ENCODE measurements around the gene ABTB2.

ABTB2 gene

DNA sequence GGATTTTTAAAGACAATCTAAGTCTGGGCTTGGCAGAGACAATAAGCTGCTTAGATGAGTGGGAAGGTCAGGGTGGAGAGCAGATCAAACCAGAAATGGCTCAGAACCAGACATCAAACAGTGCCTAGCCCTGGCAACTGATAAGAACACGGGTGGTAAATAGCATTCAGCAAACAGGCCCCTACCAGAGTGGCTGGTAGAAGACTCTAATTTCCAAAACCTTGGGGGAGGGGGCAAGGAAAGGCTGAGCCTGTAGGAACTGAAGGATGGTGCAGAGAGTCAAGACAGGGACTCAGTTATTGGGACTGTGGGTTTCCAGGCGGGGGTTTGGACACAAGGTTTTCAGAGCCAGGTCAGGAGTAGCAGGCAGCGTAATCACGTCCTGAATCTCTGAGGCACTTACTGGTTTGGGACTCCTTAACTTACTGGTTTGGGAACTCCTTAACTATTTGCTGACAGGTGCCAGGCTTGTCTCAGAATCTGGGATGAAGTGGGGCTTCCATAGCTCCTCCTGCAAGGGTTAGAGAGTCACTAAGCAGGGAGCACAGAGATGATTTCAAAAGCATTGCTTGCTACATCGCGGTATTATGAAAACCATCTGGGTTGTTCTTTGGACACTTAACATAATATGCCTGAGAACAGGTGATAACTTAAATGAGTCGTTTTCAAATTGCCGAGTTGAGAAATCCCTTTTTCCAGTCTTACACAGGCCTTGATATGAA lies 5.7 kb upstream of the ABTB2 start:
- DNase-seq (ENCODE audit: extremely low read depth in 1 of 2, low read depth in 1 of 2): no peak

GRCh38 chr11:34360046-34360445 lies 2.2 kb upstream of the ABTB2 start:
- no peak for DNase-seq (ENCODE audit: extremely low read depth in 1 of 2, low read depth in 1 of 2)

- no peak for DNase-seq (ENCODE audit: extremely low read depth in 1 of 2, low read depth in 1 of 2)
Measured at GRCh38 chr11:34359548-34359891, 1.7 kb upstream of the ABTB2 start.

- peak; percentile 34 to 49 for DNase-seq (ENCODE audit: extremely low read depth in 1 of 2, low read depth in 1 of 2)
Measured at GRCh38 chr11:34358728-34359547, 1.1 kb upstream of the ABTB2 start.

GRCh38 chr11:34358258-34358727 lies 483 bp upstream of the ABTB2 start:
- DNase-seq (ENCODE audit: extremely low read depth in 1 of 2, low read depth in 1 of 2): no peak

GRCh38 chr11:34356913-34357700 lies 703 bp downstream of the ABTB2 start:
- peak in 1 of 2 donors; percentile 8 for DNase-seq (ENCODE audit: extremely low read depth in 1 of 2, low read depth in 1 of 2)

DNA sequence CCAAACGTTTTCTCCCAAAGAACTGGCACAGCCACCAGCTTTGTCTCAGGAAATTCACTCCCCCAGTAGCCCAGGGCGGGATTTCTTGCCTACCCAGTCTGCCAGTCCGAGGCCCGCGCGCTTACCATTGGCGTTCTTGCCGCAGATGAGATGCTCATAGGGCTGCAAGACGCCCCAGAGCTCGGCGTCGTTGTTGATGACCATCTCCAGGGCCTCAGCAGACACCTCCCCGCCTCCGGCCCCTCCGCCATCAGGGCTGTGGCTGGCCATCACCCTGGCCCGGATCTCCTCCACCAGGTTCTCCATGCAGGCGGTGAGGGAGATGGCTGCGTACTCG lies 1.3 kb downstream of the ABTB2 start:
- DNase-seq (ENCODE audit: extremely low read depth in 1 of 2, low read depth in 1 of 2): no peak

- DNase-seq (ENCODE audit: extremely low read depth in 1 of 2, low read depth in 1 of 2): no peak
Measured at GRCh38 chr11:34356130-34356529, 1.7 kb downstream of the ABTB2 start.

- no peak for DNase-seq (ENCODE audit: extremely low read depth in 1 of 2, low read depth in 1 of 2)
Measured at GRCh38 chr11:34355726-34356125, 2.1 kb downstream of the ABTB2 start.

GRCh38 chr11:34354782-34355181 lies 3.0 kb downstream of the ABTB2 start:
- no peak for DNase-seq (ENCODE audit: extremely low read depth in 1 of 2, low read depth in 1 of 2)

DNA sequence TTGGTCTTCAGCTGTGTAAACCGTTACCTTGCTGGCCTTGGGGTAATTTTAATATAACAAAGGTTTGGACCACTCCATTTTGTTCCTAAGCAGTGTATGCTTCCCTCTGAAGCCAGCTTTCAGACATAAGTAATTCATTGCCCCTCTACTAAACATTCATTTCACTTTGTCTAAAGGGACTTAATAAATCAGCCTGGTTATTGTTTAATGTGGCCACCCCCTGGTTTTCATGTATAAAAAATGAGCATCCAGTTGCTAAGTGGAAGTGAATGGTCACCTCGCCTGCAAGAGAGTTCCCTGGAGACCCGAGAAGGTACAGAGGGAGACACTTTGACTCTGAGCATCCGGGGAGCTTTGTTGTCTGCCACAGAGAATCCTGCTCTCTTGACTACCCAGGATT lies 3.9 kb downstream of the ABTB2 start:
- no peak for DNase-seq (ENCODE audit: extremely low read depth in 1 of 2, low read depth in 1 of 2)

GRCh38 chr11:34351687-34352469 lies 5.9 kb downstream of the ABTB2 start:
- DNase-seq (ENCODE audit: extremely low read depth in 1 of 2, low read depth in 1 of 2): no peak

DNA sequence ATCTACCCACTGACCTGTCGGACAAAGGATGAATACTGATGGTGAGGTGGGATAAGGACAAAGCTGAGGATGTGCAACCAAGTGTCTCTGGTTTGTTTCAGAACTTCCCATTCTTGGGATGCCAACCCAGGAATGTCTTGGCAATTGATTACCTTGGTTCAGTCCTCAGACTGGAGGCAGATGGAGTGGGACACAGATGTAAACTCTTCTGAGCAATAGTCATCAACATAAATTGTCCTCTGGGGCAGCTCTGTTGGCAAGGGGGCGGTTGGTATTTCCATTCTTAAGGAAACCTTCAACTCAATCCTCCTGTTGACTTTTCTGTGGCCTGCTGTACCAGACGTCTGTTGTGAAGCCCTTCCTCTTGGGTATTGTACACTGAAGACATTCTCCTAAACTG lies 6.8 kb downstream of the ABTB2 start:
- DNase-seq (ENCODE audit: extremely low read depth in 1 of 2, low read depth in 1 of 2): no peak

DNA sequence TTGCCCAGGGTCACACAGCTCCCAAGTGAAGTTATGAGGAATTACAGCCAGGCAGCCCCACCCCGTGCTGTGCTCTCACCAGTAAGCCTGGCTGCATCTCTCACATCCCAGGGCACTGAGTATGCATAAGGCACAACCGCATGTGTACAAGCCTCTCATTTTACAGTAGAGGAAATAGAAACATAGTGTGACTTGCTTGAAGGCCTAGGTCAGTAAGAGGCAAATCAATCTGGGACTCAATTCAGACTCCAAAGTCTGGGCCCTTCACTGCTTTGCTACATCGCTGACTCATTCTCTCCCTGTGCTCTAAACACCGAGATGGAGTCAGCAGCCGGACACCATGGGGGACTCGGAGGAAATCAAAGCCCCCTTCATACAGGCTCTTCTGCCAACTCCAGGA lies 7.9 kb downstream of the ABTB2 start:
- no peak for DNase-seq (ENCODE audit: extremely low read depth in 1 of 2, low read depth in 1 of 2)

DNA sequence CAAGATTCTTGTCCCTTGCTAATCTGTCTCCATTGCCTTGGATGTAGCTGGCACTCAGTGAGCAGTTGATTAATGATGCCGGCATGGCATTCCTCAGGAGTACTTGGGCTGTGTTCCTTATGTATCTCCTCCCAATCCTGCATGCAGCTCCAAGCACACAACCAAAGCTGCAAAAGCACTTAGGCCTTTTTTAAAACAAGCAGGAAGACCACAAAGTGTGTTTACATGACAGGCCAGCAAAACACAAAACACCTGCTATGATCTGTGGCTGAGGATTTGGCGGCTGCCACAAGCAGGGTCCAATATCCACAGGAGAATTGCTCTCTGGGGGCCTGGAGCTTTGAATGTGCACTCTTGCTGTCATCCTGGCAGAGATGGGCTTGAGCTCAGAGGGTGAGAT lies 8.9 kb downstream of the ABTB2 start:
- DNase-seq (ENCODE audit: extremely low read depth in 1 of 2, low read depth in 1 of 2): no peak

DNA sequence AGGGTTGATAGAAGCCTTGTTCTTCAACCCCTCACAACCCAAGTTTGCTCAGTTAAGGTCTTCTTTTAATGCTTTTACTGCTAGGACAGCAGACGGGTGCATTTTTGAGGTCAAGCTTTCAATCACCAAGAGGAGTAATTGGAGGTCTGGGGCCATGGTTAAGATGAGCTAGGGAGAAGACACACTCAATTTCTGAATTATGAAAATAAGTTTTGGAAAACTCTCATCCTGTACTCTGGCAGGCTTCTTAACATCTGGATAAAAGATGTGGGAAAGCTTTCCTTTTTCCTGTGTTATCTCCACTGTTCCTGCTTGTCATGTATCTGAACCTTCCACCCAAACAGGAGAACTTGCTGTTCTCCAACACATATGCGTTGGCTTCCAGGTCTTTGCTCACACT lies 9.7 kb downstream of the ABTB2 start:
- no peak for DNase-seq (ENCODE audit: extremely low read depth in 1 of 2, low read depth in 1 of 2)

DNA sequence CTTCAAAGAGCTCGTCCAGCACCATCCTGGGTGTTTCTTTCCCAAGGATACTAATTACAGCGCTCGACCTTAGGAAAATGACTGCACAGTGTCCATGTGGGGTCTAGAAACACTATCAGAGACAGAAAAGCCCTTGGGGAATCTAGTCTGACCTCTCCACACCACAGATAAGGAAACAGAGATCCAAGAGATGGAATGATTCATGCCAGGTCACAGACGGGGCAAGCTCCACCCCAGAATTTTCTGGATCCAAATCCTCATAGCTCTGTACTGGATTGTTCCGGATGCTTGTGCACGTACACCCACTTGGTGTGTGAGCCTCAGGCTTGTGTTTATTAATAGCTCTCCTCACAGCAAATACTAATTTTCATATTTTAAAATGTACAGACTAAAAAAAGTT lies 11.3 kb downstream of the ABTB2 start:
- no peak for DNase-seq (ENCODE audit: extremely low read depth in 1 of 2, low read depth in 1 of 2)

GRCh38 chr11:34345991-34346480 lies 11.8 kb downstream of the ABTB2 start:
- no peak for DNase-seq (ENCODE audit: extremely low read depth in 1 of 2, low read depth in 1 of 2)

GRCh38 chr11:34345540-34345876 lies 12.3 kb downstream of the ABTB2 start:
- DNase-seq (ENCODE audit: extremely low read depth in 1 of 2, low read depth in 1 of 2): no peak

GRCh38 chr11:34344768-34345539 lies 12.9 kb downstream of the ABTB2 start:
- no peak for DNase-seq (ENCODE audit: extremely low read depth in 1 of 2, low read depth in 1 of 2)

All from stimulated activated CD8-positive, alpha-beta memory T cell treated with anti-CD3 and anti-CD28 coated beads, Interleukin-7, amount 100 ng/mL, for 48 hours (primary cell).